ENCODE results near the gene ASTN2.

DNA sequence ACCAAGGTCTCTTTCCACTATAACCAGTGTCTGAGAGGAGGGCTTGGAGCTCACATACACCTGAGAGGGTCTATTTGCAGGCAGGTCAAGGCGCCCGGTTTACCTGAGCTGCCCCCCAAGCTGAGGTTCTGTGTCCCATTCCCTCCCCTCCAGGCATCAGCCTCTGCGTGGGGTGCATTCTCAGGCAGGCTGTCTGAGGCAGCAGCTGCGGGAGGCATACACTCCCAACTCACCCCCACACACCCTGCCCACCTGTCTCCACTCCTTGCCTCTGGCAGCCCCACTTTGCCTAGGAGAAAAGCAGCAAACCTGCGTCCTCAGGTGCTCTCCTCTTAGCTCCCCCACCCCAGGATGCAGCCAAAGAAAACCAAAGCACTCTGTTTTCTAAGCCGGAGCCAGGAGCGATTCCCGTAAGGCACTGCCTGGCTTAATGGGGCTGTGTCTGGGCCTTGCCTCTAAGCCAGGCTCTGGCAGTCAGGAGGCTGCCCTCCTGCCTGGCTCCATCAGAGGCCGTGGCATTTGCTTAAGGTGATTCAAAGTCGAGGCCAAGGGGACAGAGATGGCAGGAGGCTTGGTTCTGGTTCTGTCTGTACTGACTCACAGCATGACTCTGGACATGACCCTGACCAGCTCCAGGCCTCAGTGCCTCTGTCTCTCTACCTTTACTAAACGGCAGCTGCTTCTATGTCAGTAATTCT lies 867.0 kb downstream of the ASTN2 start:
- TF ChIP-seq, protein P1, sequence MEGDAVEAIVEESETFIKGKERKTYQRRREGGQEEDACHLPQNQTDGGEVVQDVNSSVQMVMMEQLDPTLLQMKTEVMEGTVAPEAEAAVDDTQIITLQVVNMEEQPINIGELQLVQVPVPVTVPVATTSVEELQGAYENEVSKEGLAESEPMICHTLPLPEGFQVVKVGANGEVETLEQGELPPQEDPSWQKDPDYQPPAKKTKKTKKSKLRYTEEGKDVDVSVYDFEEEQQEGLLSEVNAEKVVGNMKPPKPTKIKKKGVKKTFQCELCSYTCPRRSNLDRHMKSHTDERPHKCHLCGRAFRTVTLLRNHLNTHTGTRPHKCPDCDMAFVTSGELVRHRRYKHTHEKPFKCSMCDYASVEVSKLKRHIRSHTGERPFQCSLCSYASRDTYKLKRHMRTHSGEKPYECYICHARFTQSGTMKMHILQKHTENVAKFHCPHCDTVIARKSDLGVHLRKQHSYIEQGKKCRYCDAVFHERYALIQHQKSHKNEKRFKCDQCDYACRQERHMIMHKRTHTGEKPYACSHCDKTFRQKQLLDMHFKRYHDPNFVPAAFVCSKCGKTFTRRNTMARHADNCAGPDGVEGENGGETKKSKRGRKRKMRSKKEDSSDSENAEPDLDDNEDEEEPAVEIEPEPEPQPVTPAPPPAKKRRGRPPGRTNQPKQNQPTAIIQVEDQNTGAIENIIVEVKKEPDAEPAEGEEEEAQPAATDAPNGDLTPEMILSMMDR (IDR thresholded peaks at IDR 0.05 in 2 of 3, conservative IDR thresholded peaks at IDR 0.05 in 1 of 3; ENCODE audit: borderline replicate concordance in 1 of 3, insufficient read depth in 1 of 3, low read depth in 2 of 3, low read length in 2 of 3), result no peak
- TF ChIP-seq SIN3A (IDR thresholded peaks at IDR 0.05; ENCODE audit: low read depth) (no peak), JUND (IDR thresholded peaks at IDR 0.05) (no peak), ZFX (IDR thresholded peaks at IDR 0.05) (no peak), ZNF274 (IDR thresholded peaks at IDR 0.05; ENCODE audit: low read depth, low read length) (no peak), EZH2phosphoT487 (IDR thresholded peaks at IDR 0.05; ENCODE audit: borderline replicate concordance) (no peak), CEBPB (IDR thresholded peaks at IDR 0.05; ENCODE audit: low read depth) (no peak)
